ENCODE results near the gene HERC3. TPM values are rescaled to one million over a fixed set of nuclear protein-coding genes. Genes with fewer than 3 reads are reported as not detected.

The HERC3 gene
- total and polyA plus RNA-seq, 2 donors (not counting 3 experiments of a cell fraction or from before 2014, with no cell fraction given), result 6.3 to 21.2 TPM

DNA sequence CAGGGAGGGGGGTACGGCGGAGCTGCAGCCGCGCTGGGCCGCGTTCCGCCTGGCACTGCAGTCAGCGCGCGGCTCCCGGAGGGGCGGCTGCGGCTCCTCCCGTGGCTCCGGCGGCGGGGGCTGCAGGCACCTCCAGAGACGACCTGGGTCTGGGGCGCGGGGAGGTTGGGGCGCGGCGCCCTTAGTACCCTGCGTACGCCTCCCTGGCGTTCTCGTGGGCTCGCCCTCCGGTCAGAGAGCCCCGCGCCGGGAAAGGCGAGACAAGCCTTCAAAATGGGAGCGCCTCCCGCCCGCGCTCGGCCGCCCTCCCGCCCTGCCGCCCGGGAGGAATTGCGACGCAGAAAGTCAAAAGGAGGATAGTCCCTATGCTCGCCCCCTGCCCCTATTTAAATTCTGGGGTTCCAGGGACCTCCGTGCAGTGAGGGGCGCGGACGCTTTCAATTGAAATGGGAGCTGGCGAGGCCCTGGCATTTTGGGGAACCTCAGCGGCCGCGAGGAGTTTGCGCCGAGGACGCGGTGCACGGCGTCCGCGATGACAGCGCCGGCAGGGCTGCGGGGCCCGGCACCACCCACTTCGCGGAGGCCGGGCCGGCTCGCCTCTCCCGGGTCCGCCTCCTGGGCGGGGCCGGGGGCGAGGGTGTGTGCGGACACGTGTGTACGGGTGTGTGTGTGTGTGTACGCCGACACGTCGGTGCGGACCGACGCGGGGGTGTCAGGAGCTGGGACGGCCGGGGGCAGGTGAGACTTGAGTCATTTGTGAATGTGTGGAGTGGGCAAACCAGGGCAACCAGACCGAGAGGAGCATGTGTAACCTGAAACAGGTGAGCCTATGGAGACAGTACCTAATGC is 544 bp downstream of the HERC3 start:
- BruUV-seq (replicated peaks), result no TSS peak
- CTCF ChIA-PET, result interaction anchor here (0.8 to 4.2 kb wide), 11 partner anchors 18 to 97 kb away, joined by 3 to 47 read pairs (median 4); no protein-coding TSS in a partner anchor

DNA sequence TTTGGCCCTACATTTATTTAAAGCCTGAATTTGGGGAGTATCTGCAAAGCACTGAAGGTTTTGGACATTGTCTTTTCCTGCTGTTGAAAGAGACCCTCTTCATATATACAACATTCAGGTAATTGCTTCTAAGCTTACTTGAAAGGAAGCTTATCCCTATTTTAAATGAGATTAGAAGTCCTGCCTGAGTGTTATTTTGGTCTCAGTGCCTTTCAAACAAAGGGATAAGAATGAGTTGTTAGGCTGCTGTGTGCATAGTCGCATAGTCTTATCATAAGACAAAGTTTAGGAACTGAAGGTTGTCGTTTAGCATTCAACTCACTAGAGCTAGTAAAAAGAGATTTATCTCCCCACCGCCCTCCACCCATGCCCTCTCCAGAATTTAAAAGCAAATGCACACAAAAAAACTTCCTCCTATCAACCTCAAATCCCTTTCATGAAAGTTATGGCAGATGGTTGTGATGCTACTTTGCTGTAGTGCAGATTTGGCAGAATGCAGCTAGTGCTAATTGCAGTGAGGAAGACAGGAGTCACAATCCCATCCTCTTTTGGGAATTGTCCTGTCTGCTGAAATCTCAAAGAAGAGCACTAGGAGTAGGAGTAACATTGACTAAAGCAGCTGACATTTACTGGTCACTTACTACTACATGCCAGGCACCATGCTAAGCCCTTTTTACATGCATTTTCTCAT is 5.8 kb downstream of the HERC3 start:
- no peak overlapping the region for H2AFZ ChIP-seq (ENCODE audit: low read depth, low read length)
- peak overlapping the region; percentile 100 for H3K27ac ChIP-seq (ENCODE audit: insufficient read depth, low read depth, low read length)
- no peak overlapping the region for H3K4me3 ChIP-seq (replicated peaks in 1 of 3; ENCODE audit: insufficient read depth in 1 of 3, low read depth in 1 of 3, low read length in 3 of 3)
- no peaks in the 10 kb centered on the region for H3K9me1 ChIP-seq (replicated peaks; ENCODE audit: control insufficient read depth, extremely low read depth, insufficient read depth, low read length)
- intact Hi-C loops (cut with micrococcal nuclease) (loop anchor here (10.0 kb wide), 3 partner anchors 143 to 493 kb away; partner anchors contain the start of genes HERC5 and PPM1K), dilution Hi-C loops (cut with MboI; ENCODE audit: extremely low pct_ligation_motif_present, low sequenced_read_pairs) (no loop called here)
- H3K4me2 ChIP-seq (ENCODE audit: insufficient read depth, low read length), result no peak overlapping the region
- H4K20me1 ChIP-seq (replicated peaks; ENCODE audit: control insufficient read depth, extremely low read depth, insufficient read depth, low read length), result no peaks in the 10 kb centered on the region
- FAIRE-seq (no peak), DNase-seq (ENCODE audit: low read depth, low spot score) (no peak)
- ChIA-PET POLR2A (no interaction called here), CTCF (interaction anchor here (1.1 to 1.9 kb wide), 3 partner anchors 13 to 61 kb away, joined by 3 to 10 read pairs (median 4); no protein-coding TSS in a partner anchor)
- H3K36me3 ChIP-seq (ENCODE audit: control insufficient read depth in 2 of 2, extremely low read depth in 1 of 2, insufficient read depth in 2 of 2, low read length in 2 of 2), result no peaks in the 10 kb centered on the region
- no peaks in the 10 kb centered on the region for H3K27me3 ChIP-seq (ENCODE audit: control insufficient read depth in 2 of 2, insufficient read depth in 2 of 2, low read length in 2 of 2)
- TF ChIP-seq, protein P1, sequence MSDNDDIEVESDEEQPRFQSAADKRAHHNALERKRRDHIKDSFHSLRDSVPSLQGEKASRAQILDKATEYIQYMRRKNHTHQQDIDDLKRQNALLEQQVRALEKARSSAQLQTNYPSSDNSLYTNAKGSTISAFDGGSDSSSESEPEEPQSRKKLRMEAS (IDR thresholded peaks at IDR 0.05; ENCODE audit: insufficient read depth, insufficient read length), result no peak
- TF ChIP-seq JUN (IDR thresholded peaks at IDR 0.05; ENCODE audit: borderline replicate concordance, insufficient read depth, insufficient read length, low read depth), result no peak
- no peak for TF ChIP-seq GATA2 (IDR thresholded peaks at IDR 0.05; ENCODE audit: insufficient read depth, insufficient read length, low read depth, low read length)
- no peak for TF ChIP-seq POLR2AphosphoS5 (IDR thresholded peaks at IDR 0.05; ENCODE audit: insufficient read depth, low read depth, low read length)
- peaks cover 36% of the 10 kb centered on the region for H3K4me1 ChIP-seq (ENCODE audit: control insufficient read depth, extremely low read depth, insufficient read depth, low read length)
- BruUV-seq (replicated peaks), result no TSS peak
- no peaks in the 10 kb centered on the region for H3K9me3 ChIP-seq (replicated peaks; ENCODE audit: control insufficient read depth, insufficient read depth, low read length)
- peak overlapping the region; percentile 87 for H3K9ac ChIP-seq (replicated peaks; ENCODE audit: extremely low read depth, insufficient read depth, low read length)
- peaks cover 7% of the 10 kb centered on the region for H3K79me2 ChIP-seq (ENCODE audit: control insufficient read depth, insufficient read depth, low read length)

More for the DNA sequence above, 544 bp downstream of the HERC3 start:
- dilution Hi-C loops (cut with MboI; ENCODE audit: extremely low pct_ligation_motif_present, low sequenced_read_pairs) (no loop called here), intact Hi-C loops (cut with micrococcal nuclease) (loop anchor here (1.0 to 10.0 kb wide), 7 partner anchors 7 to 488 kb away; partner anchors contain the start of genes HERC5 and PPM1K)
- peak; percentile 55 for FAIRE-seq
- TF ChIP-seq POLR2AphosphoS5 (IDR thresholded peaks at IDR 0.05; ENCODE audit: insufficient read depth, low read depth, low read length), result peak; percentile 17
- peak; percentile 37 for TF ChIP-seq POLR2A (IDR thresholded peaks at IDR 0.05; ENCODE audit: low read depth, low read length)
- no peak for TF ChIP-seq EZH2 (IDR thresholded peaks at IDR 0.05; ENCODE audit: borderline replicate concordance, low read depth, low read length, severe bottlenecking)
- TF ChIP-seq, protein P1 (IDR thresholded peaks at IDR 0.05; ENCODE audit: insufficient read depth, insufficient read length), result peak; percentile 72
- Histone ChIP-seq H3K4me3 (replicated peaks in 1 of 3; ENCODE audit: insufficient read depth in 1 of 3, low read depth in 1 of 3, low read length in 3 of 3) (peak overlapping the region; percentile 60 to 81 (median 80)), H3K9ac (replicated peaks; ENCODE audit: extremely low read depth, insufficient read depth, low read length) (peak overlapping the region; percentile 53), H3K9me1 (replicated peaks; ENCODE audit: control insufficient read depth, extremely low read depth, insufficient read depth, low read length) (no peaks in the 10 kb centered on the region), H3K4me2 (ENCODE audit: insufficient read depth, low read length) (peak overlapping the region; percentile 95), H3K27ac (ENCODE audit: insufficient read depth, low read depth, low read length) (peak overlapping the region; percentile 42), H4K20me1 (replicated peaks; ENCODE audit: control insufficient read depth, extremely low read depth, insufficient read depth, low read length) (no peaks in the 10 kb centered on the region), H3K9me3 (replicated peaks; ENCODE audit: control insufficient read depth, insufficient read depth, low read length) (no peaks in the 10 kb centered on the region), H3K36me3 (ENCODE audit: control insufficient read depth in 2 of 2, extremely low read depth in 1 of 2, insufficient read depth in 2 of 2, low read length in 2 of 2) (no peaks in the 10 kb centered on the region), H2AFZ (ENCODE audit: low read depth, low read length) (peak overlapping the region; percentile 86), H3K27me3 (ENCODE audit: control insufficient read depth in 2 of 2, insufficient read depth in 2 of 2, low read length in 2 of 2) (no peaks in the 10 kb centered on the region), H3K79me2 (ENCODE audit: control insufficient read depth, insufficient read depth, low read length) (peaks cover 2% of the 10 kb centered on the region), H3K4me1 (ENCODE audit: control insufficient read depth, extremely low read depth, insufficient read depth, low read length) (peaks cover 9% of the 10 kb centered on the region)
- DNase-seq (ENCODE audit: low read depth, low spot score), result peak; percentile 76
- POLR2A ChIA-PET, result interaction anchor here (1.6 kb wide), 1 partner anchor 21 kb away, joined by 3 read pairs; no protein-coding TSS in a partner anchor

All from endothelial cell of umbilical vein (primary cell).